ENCODE data around the gene HBEGF.
A peak's percentile ranks its signal among the peaks of the same experiment; 100 is the strongest.

HBEGF gene

DNA sequence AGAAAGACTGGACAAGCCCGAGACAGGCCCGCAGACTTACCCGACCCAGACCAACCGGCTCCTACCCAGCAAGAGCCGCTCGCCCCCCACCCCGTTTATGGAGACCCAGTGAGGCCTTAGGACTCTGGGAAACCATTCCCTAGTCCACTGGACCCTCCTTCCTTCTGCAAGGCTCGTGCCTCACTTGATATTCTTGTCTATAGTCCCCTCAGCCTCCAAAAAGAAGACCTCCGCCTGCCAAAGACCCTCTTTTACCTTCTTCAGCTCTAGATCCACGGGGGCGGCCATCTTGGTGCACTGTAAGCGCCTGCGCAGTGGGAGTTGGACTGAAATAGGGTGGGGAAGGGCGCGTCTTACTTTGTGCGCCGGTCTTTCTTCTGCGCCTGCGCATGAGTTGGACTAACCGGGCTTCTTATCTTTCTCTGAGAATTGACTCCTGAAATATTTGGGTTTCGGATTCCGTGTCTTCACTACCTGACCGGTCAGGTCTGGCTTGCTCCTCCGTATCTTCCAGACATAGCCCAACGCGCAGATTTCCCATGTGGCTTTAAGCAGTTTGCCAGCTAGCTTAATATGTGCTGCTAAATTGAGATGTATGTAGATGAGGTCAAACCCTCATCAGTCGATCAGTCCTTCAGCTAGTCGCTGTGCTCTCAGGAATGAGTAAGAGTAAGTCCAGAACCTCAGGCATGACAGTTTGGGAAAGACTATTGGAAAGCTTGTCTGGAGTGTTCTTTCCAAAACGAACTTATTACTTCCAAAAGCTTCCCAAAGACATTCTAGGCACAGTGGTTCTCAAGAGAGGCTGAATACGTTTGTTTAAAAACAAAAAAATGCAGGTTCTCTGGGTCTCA, 43.4 kb downstream of the HBEGF start, which contains the start of gene PFDN1:
Gene PFDN1 (minus strand): TSS at position 316 of the 854 bp plus-strand sequence. CDS start 28 bp downstream, at position 288.
- DNase-seq (ENCODE audit: low spot score) = peak; percentile 97

DNA sequence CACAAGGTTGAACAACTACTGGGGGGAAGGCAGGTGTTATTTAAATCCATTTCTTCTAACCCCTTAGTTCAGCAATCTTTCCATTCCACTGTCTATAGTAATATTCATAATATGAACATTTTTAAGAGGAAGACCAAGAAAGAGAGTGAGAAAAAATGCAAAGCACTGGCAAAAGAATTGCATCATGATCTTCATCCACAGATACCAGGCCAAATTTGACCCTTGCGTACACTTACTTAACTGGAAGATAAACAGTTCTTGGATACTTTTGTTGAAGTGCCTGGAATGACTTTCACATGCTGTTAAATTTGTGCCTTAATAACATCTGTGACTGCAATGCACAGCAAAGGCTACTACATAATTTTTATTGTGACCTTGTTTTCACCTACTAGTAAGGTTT, 45.3 kb downstream of the HBEGF start:
- no peak for DNase-seq (ENCODE audit: low spot score)

- peak; percentile 29 for DNase-seq (ENCODE audit: low spot score)
Observed at GRCh38 chr5:140299056-140299455, 47.3 kb downstream of the HBEGF start.

GRCh38 chr5:140298183-140298601, 48.2 kb downstream of the HBEGF start:
- DNase-seq (ENCODE audit: low spot score) = peak; percentile 70

- no peak for DNase-seq (ENCODE audit: low spot score)
Observed at GRCh38 chr5:140297283-140297682, 49.1 kb downstream of the HBEGF start.

GRCh38 chr5:140296289-140296688, 50.1 kb downstream of the HBEGF start:
- DNase-seq (ENCODE audit: low spot score) = no peak

DNA sequence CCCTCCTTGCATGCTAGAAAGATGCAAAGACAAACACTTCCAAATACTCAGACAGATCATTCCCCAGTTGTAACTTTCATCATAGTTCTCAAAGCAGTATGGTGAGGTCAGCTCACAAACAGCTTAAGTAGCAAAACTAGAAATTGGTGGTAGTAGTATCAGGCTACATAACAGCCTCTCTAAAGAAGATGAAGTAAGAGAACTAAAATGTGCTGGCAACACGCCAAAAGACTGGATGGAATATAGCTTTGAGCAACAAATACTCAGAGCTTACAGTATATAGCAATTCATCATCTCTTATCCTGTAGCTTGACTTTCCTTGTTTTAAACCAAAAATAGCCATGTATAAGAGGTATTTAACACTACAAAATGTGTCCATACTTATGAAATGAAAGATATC, 51.0 kb downstream of the HBEGF start:
- DNase-seq (ENCODE audit: low spot score) = peak; percentile 42

GRCh38 chr5:140294753-140295152, 51.6 kb downstream of the HBEGF start:
- DNase-seq (ENCODE audit: low spot score) = no peak

- no peak for DNase-seq (ENCODE audit: low spot score)
Observed at GRCh38 chr5:140293849-140294100, 52.6 kb downstream of the HBEGF start.

GRCh38 chr5:140293091-140293848, 53.1 kb downstream of the HBEGF start:
- DNase-seq (ENCODE audit: low spot score) = no peak

DNA sequence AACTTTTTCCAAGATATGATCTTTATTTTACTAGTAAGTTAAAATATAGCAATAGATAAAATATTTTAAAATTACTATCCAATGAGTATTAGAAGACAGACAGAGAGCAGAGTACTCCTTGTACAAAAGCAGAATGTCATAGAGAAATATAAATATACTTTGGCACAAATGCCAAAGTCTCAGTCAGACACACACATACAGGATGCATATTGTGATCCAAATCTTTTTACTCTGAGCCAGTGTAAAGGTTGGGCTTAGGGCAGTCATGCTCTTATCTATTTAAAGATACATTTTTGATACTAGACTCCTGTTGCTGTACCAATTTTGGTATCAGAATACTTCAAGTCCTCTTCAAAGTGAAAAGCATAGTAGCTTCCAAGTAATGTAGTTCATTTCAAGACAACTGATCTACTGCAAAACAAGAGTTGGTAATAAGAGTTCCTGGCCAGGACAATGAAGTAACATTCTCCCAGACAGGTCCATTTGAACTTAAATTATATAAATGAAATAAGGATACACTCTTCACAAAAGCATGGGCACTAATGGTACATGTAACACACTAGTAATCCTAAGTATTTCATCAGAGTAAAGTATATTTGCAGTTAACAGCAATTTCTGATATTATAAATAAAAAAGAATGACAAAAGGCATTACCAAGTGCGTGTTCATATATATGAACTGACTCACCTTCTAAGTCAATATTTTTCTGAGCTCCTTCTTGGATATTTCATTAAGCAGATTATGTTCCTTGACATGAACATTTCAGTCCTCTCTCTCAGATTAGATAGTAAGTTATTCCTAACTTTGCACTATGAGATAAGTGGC, 54.0 kb downstream of the HBEGF start:
- DNase-seq (ENCODE audit: low spot score) = no peak

- no peak for DNase-seq (ENCODE audit: low spot score)
Observed at GRCh38 chr5:140287801-140288521, 58.4 kb downstream of the HBEGF start.

- no peak for DNase-seq (ENCODE audit: low spot score)
Observed at GRCh38 chr5:140286424-140286823, 60.0 kb downstream of the HBEGF start.

- no peak for DNase-seq (ENCODE audit: low spot score)
Observed at GRCh38 chr5:140284013-140284412, 62.4 kb downstream of the HBEGF start.
